HepG2 (cell line): ENCODE data around the gene ANKRD22. TPM values are rescaled to one million over a fixed set of nuclear protein-coding genes. Genes with fewer than 3 reads are reported as not detected.

Source experiments
- ATAC-seq: fragments of 200-7000 bp; cut with Tn5 transposase; 3 replicates; pipeline ENCODE4 v1.9.1; 2020; ENCODE audit warnings: mild to moderate bottlenecking, moderate library complexity
- BruUV-seq: library from RNA; stranded (reverse); fragments of 400-500 nt; replicated peaks from 2 replicates; lab custom pipeline; 2021; lab: Mats Ljungman, UMichigan
- CTCF ChIA-PET: fragments of 300-600 bp; formaldehyde crosslinking; extraction: SDS; loops from one replicate; lab custom pipeline; 2021; ENCODE audit warnings: low total read pairs, inconsistent platforms, low intra/inter-chr PET ratio; lab: Yijun Ruan, JAX
- POLR2A ChIA-PET: fragments of 350-600 bp; sonication (Branson Sonifier 250); formaldehyde crosslinking; loops from one replicate; lab custom pipeline; 2020; ENCODE audit warnings: antibody characterized with exemption, inconsistent platforms; lab: Yijun Ruan, JAX
- DNase-seq: peaks from one replicate; pipeline ENCODE4 v3.0.0-alpha.2; 2015; ENCODE audit warnings: low spot score
- FAIRE-seq: peaks from 3 replicates; lab custom pipeline; 2011; peaks lifted over from hg19 to GRCh38; lab: Jason Lieb, UNC
- H2AFZ ChIP-seq: one replicate; pipeline ENCODE4 v1.6.1; 2011; ENCODE audit warnings: low read length, inconsistent platforms
- H3K27ac ChIP-seq: fragments of 300-600 bp; 3 replicates; pipeline ENCODE4 v1.8.0; 2011; ENCODE audit warnings: mixed run types, mild to moderate bottlenecking, mixed read lengths, low read length, inconsistent platforms; ENCODE audit not compliant: insufficient read depth; ENCODE audit errors: extremely low read length
- H3K27me3 ChIP-seq, 2 experiments: fragments of 200-600 bp in 1 of 2; 2 replicates in 1 of 2; 3 replicates in 1 of 2; pipeline versions ENCODE4 v1.6.0 to v1.8.0; 2011; ENCODE audit warnings: low read length in 2 of 2, mild to moderate bottlenecking in 2 of 2, moderate library complexity in 2 of 2, inconsistent platforms in 1 of 2; ENCODE audit not compliant: insufficient read depth in 2 of 2, control insufficient read depth in 1 of 2
- H3K36me3 ChIP-seq, 2 experiments: fragments of 200-600 bp in 1 of 2; replicated peaks in 1 of 2; 2 replicates in 1 of 2; 3 replicates in 1 of 2; pipeline versions ENCODE4 v1.5.1 to v1.8.0; 2011; ENCODE audit warnings: low read length in 2 of 2, inconsistent platforms in 1 of 2; ENCODE audit not compliant: insufficient read depth in 2 of 2, control insufficient read depth in 1 of 2
- H3K4me1 ChIP-seq: 2 replicates; pipeline ENCODE4 v1.5.1; 2012; ENCODE audit warnings: low read length, inconsistent platforms; ENCODE audit not compliant: insufficient read depth
- H3K4me2 ChIP-seq: 2 replicates; pipeline ENCODE4 v1.6.0; 2011; ENCODE audit warnings: low read depth, low read length, inconsistent platforms
- H3K4me3 ChIP-seq, 3 experiments: fragments of 200-600 bp in 1 of 3; sonication (generic), shearing (Covaris generic) in 1 of 3; replicated peaks in 1 of 3; 2 replicates each; pipeline ENCODE4 v1.5.1; 2011 to 2016; ENCODE audit warnings: low read length in 3 of 3, inconsistent platforms in 2 of 3, low read depth in 2 of 3, mild to moderate bottlenecking in 2 of 3, control low read depth in 1 of 3, mixed read lengths in 1 of 3; ENCODE audit not compliant: insufficient read depth in 1 of 3
- H3K79me2 ChIP-seq: one replicate; pipeline ENCODE4 v1.6.1; 2011; ENCODE audit warnings: low read length, inconsistent platforms; ENCODE audit not compliant: insufficient read depth
- H3K9ac ChIP-seq: 2 replicates; pipeline ENCODE4 v1.6.0; 2011; ENCODE audit warnings: mild to moderate bottlenecking, low read depth, low read length, inconsistent platforms; ENCODE audit not compliant: insufficient read depth
- H3K9me3 ChIP-seq: 2 replicates; pipeline ENCODE4 v1.5.1; 2012; ENCODE audit warnings: mild to moderate bottlenecking, low read length
- H4K20me1 ChIP-seq: 2 replicates; pipeline ENCODE4 v1.6.0; 2011; ENCODE audit warnings: inconsistent platforms, mild to moderate bottlenecking, low read length, moderate library complexity; ENCODE audit not compliant: insufficient read depth
- AHDC1 ChIP-seq: sonication (generic); formaldehyde crosslinking; IDR thresholded peaks from 2 replicates; pipeline ENCODE4 v1.5.1; 2020; ENCODE audit warnings: mild to moderate bottlenecking, missing genetic modification reagents, borderline replicate concordance
- MAFK ChIP-seq, 2 experiments: IDR thresholded peaks in 1 of 2; conservative IDR thresholded peaks in 1 of 2; 2 replicates each; pipeline ENCODE4 v1.6.1; 2011; ENCODE audit warnings: improper control_type of control experiment in 2 of 2, low read length in 2 of 2
- ZNF232 ChIP-seq: sonication (generic); formaldehyde crosslinking; IDR thresholded peaks from 2 replicates; pipeline ENCODE4 v1.4.0; 2020; ENCODE audit warnings: missing genetic modification reagents, borderline replicate concordance
- WGBS: methylation state at CpG from one replicate; pipeline ENCODE4 v1.1.6; 2017; ENCODE audit warnings: low lambda C conversion rate; 5-methylcytosine and 5-hydroxymethylcytosine counted together
- in situ Hi-C: cut with HindIII; loops from 2 replicates; pipeline ENCODE4 v1.10.0; 2017; ENCODE audit warnings: low pct_unique_long_range_greater_than_20kb; ENCODE audit not compliant: extremely low pct_ligation_motif_present
- intact Hi-C: fragments of 100-400 bp; cut with micrococcal nuclease; formaldehyde crosslinking; loops from one replicate; pipeline ENCODE4 v1.10.0; 2022; ENCODE audit not compliant: unreplicated experiment
- polyA plus RNA-seq, 8 experiments: library from polyadenylated mRNA; depleted of rRNA in 3 of 8; stranded (reverse) in 7 of 8; unstranded in 1 of 8; fragments of >200 nt; fragmentation: Illumina TruSeq in 4 of 8; extraction: Trizol in 4 of 8; gene quantifications; 2 replicates each; pipeline versions ENCODE4 v1.2.1 to v1.2.3, GENCODE V29; 2011 to 2016; ENCODE audit warnings: low read depth in 4 of 8, missing spikeins in 1 of 8, mixed read lengths in 1 of 8; ENCODE audit not compliant: insufficient read depth in 1 of 8
- total RNA-seq, 5 experiments: library from RNA; depleted of rRNA; stranded (reverse); fragments of >200 nt; fragmentation: Illumina TruSeq; extraction: Trizol; gene quantifications; 2 replicates each; pipeline ENCODE4 v1.2.3, GENCODE V29; 2016; ENCODE audit warnings: low read depth in 1 of 5

The ANKRD22 gene
- total and polyA plus RNA-seq, 2 of the 13 experiments (the other 11 are each of a cell fraction or from before 2014, with no cell fraction given): not detected

GRCh38 chr10:88890681-88891381 lies 39.2 kb upstream of the ANKRD22 start (continued):
- no peak for TF ChIP-seq AHDC1 (CRISPR knock-in tag)
- TF ChIP-seq, all 625 proteins: peak for 0

GRCh38 chr10:88889559-88890337 lies 38.1 kb upstream of the ANKRD22 start:
- intact Hi-C loops: no loop called here
- Histone ChIP-seq H3K36me3 (no peaks in the 10 kb centered on the region), H3K9me3 (no peaks in the 10 kb centered on the region), H2AFZ (no peak overlapping the region), H3K4me3 (no peak overlapping the region), H3K4me1 (no peaks in the 10 kb centered on the region), H4K20me1 (no peaks in the 10 kb centered on the region), H3K27ac (no peak overlapping the region), H3K27me3 (no peaks in the 10 kb centered on the region), H3K79me2 (no peaks in the 10 kb centered on the region), H3K9ac (no peak overlapping the region), H3K4me2 (no peak overlapping the region)
- in situ Hi-C loops: no loop called here
- WGBS: 66% methylated on average over 1 of the region's 1 CpG
- ChIA-PET CTCF (no interaction called here), POLR2A (no interaction called here)
- FAIRE-seq (no peak), DNase-seq (no peak), ATAC-seq (no peak)
- no TSS peak for BruUV-seq
- TF ChIP-seq MAFK (conservative IDR thresholded peaks at IDR 0.05 in 1 of 2, IDR thresholded peaks at IDR 0.05 in 1 of 2; ENCODE audit: low read length in 2 of 2) (peak; percentile 13 to 52; a peak in 1 of 4 replicates), ZNF232 (CRISPR knock-in tag) (no peak)
